Amniotic epithelial cell (primary cell): ENCODE data around the gene CERS4.
A peak's percentile ranks its signal among the peaks of the same experiment; 100 is the strongest.
"Not testable (repeated sequence)": the region's sequence is repeated elsewhere in the genome, so short reads cannot be mapped to it uniquely, and the experiment has no call there.

Source experiments
- DNase-seq: peaks from one replicate; pipeline ENCODE4 v3.0.0-alpha.2; 2010; ENCODE audit warnings: low read depth

The CERS4 gene

DNA sequence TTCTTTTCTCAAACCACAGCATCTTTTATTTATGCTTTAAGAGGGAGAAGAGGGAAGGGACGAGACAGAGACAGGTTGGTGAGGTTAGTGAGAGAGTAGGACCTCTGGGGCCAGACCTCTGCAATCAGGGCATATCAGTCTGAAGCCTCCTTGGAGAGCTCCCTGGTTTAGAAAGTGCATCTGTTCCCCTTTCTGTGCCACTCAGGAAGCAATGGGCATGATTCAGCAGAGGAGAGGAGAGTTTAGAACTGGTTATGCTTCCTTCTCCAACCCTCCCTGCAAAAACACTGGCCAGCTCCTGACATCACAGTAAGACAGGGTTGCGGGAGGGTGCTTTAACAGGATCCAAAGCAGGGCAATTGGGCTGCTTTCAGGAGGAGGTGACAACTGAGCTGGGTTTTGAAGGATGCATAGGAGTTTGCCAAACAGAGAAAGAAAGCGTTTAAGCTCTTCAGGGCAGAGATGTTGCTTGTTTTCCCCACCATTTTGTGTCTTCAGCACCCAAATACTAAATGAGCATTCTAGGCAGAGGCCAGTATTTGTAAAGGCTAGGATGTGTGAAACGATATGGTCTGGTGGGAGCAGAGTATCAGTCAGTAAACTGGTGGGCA is 33.1 kb downstream of the CERS4 start:
- DNase-seq, result no peak

DNA sequence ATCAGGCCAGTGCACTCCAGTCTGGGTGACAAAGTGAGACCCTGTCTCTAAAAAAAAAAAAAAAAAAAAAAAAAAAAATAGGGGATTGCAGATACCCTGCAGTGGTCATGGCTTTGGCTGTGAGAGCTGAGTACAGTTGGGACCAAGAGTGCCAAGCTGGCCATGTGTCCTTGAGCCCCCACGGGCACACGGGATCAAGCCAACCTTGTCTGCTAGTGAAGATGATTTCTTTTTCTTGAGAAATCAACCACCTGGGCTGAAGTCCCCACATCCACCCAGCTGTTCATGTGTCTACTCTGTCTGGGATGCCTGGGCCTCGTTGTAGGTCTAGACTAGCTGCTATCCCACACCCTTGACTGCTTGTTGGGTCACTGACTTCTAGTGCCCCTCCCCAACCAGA is 34.0 kb downstream of the CERS4 start:
- DNase-seq, result no peak

DNA sequence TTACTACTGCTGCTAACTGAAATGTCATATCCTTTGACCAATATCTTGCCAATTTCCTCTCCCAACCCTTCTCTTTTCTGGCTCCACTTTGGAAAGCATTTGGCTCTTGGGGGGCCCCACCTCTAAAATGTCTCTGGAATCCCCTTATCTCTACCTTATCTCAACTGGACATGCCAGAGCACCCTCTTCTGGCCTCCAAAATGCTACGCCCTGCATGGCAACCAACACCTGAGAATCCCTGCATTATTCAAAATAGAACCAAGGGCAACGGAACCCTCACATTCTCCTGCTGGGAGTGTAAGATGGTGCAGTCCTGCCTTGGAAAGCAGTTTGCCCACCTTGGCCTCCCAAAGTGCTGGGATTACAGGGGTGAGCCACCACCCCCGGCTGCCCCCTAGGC is 35.3 kb downstream of the CERS4 start:
- DNase-seq, result no peak

DNA sequence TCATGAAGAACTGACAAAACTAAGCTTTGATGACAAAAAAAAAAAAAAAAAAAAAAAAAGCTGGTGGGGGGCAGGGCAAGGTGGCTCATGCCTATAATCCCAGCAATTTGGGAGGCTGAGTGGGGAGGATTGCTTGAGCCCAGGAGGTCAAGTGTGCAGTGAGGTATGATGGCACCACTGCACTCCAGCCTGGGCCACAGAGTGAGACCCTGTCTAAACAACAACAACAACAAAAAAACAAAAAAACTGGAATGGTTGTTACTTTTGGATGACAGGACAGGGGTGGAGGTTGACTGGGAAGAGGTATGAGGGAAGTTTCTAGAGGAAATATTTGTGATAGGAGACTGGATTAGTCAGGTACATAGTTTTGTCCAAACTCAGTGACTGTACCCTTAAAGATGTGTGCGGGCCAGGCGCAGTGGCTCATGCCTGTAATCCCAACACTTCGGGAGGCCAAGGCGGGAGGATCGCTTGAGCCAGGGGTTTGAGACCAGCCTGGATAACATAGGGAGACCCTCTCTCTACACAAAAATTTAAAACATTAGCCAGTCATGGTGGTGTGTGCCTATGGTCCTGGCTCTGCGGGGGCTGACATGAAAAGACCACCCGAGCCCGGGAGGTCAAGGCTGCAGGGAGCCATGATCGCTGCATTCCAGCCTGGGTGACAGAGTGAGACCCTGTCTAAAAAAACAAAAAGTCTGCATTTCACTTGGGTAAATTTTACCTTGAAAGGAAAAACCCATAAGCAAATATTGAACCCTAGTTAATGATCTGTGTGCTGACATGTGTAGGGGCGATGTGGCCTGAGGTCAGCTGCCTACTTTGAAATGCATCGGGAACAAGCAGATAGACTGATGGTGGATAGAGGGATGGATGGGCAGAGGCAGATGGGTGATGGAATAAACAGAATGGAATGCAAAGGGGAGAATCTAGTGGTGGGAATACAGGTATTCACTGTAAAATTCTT is 37.0 kb downstream of the CERS4 start:
- DNase-seq, result no peak

DNA sequence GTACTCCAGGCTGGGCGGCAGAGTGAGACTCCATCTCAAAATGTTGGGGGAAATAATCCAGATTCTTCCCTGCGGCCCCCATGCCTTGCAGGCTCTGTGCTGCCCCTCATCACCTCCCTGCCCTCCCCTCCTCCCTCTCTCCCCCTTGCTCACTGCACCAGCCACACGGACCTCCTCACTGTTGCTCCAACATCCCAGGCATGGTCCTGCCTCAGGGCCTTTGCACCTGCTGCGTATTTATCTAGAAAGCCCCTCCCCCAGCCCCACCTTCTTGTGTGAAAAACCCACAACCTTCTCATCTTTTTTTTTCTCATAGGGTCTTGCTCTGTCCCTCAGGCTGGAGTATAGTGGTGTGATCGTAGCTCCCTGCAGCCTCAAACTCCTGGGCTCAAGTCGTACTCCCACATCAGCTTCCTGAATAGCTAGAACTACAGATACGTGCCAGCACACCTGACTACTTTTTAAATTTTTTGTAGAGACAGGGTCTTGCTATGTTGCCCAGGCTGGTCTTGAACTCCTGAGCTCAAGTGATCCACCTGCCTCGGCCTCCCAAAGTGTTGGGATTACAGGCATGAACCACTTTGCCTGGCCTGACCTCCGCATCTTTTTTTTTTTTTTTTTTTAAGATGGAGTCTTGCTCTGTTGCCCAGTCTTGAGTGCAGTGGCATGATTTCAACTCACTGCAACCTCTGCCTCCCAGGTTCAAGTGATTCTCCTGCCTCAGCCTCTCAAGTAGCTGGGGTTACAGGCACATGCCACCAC is 38.1 kb downstream of the CERS4 start:
- DNase-seq, result not testable (repeated sequence)

DNA sequence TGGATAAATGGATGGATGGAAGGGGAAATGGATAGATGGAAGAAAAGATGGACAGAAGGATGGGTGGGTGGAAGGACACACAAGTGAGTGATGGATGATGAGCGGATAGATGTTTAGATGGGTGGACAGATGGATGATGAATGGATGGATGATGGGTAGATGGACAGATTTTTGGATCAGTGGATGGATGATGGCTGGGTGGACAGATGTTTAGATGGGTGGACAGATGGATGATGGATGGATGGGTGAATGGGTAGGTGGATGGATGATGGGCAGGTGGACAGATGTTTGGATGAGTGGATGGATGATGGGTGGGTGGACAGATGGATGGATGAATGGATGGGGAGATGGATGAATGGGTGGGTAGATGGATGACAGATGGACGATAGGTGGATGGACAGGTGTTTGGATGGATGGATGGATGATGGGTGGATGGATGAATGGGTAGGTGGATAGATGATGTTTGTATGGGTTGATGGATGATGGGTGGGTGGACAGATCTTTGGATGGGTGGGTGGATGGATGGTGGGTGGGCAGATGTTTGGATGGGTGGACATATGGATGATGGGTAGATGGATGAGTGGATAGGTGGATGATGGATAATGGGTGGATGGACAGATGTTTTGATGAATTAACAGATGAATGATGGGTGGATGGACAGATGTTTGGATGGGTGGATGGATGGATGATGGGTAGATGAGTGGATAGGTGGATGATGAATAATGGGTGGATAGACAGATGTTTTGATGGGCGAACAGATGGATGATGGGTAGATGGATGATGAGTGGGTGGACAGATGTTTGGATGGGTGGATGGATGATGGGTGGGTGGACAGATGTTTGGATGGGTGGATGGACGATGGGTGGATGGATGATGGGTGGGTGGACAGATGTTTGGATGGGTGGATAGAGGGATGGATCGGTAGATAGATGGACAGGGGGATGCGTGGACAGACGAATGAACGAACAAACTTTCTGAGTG is 39.5 kb downstream of the CERS4 start:
- no peak for DNase-seq

DNA sequence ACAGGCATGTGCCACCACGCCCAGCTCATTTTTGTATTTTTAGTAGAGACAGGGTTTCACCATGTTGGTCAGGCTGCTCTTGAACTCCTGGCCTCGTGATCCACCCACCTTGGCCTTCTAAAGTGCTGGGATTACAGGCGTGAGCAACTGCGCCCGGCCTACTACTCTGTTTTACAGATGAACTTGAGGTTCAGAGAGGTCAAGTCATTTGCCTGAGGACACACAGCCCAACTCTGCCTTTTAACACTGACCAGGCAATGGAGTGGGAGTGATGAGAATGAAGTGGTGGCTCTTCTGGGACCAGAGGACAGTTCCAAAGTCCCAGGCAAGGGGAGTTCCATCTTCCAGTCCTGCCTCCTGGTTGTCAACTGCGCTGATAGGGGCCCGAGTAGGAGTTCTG is 41.4 kb downstream of the CERS4 start:
- DNase-seq, result no peak

DNA sequence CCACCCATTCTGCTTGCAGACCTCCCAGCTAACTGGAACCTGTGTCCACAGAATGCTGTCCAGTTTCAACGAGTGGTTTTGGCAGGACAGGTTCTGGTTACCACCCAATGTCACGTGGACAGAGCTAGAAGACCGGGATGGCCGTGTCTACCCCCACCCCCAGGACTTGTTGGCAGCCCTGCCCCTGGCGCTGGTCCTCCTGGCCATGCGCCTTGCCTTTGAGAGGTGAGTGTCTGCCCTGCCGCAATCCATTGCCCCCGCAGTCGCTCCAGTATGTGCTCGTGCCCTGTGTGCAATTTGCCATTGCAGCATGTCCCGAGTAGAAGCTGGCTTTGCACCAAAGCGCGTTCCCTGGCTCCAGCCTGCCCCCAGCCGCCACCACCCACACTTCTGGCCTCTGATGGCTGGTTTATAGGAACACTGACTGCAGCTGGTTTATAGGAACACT is 41.9 kb downstream of the CERS4 start:
- DNase-seq, result no peak

DNA sequence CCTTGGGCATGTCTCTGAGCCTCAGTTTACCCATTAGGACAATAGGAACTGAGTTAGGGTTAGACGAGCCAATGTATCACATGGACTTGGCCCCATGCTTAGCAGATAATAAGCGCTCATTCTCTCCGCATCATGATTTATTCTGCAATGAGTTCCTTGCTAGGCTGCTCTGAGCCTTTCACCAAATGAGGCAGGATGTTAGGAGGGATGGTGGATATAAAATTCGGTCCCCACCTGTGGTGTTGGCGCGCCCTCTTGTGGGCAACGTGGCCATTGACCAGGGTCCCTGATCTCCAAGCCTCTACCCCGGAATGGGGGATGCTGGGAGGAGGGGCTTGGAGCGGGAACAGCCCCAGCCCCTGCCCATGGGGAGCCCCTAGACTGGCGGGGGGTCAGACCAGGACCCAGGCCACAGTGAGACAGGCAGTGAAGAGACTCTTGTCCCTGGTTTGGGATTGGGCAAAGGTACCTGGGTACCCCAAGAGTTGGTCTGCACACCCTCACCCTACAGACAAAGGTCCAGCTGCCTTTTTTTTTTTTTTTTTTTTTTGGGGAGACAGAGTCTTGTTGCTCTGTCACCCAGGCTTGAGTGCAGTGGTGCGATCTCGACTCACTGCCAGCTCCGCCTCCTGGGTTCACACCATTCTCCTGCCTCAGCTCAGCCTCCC is 43.9 kb downstream of the CERS4 start:
- DNase-seq, result peak; percentile 58

DNA sequence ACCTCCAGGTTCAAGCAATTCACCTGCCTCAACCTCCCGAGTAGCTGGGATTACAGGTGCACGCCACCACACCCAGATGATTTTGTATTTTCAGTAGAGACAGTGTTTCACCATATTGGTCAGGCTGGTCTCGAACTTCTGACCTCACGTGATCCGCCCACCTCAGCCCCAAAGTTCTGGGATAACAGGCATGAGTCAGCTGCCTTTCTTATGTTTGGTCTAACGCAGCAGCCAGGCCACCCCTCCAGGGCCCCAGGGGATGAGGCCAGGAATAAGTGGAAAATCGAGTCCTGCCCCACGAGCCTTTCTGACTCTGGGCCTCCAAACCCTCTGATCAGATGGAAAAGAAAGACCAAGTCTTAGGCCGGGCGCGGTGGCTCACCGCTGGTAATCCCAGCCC is 44.5 kb downstream of the CERS4 start:
- DNase-seq, result peak; percentile 15

DNA sequence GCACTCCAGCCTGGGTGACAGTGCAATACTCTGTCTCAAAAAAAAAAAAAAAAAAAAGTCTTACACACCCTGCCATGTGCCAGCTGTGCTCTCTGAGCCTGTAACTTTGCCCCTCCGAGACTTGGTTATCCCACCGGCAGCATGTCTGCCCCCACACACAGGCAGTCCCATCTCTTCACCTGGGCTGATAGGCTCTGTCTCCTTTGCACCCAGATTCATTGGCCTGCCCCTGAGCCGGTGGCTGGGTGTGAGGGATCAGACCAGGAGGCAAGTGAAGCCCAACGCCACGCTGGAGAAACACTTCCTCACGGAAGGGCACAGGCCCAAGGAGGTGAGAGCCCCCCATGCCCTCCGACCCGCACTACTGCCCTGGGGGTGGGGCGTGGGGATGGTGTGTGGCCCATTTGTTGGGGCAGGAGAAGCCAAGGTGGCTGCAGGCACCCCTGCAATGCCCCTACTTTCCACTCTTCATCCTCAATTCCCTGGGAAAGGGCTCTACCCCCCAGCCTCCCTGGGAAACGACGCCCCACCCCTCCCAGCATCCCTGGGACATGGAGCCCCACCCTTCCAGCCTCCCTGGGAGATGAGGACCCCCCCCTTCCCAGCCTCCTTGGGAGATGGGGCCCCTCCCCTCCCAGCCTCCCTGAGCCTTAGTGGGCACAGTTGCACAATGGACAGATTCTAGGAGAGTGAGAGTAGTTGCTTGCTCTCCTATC is 45.3 kb downstream of the CERS4 start:
- DNase-seq, result no peak

DNA sequence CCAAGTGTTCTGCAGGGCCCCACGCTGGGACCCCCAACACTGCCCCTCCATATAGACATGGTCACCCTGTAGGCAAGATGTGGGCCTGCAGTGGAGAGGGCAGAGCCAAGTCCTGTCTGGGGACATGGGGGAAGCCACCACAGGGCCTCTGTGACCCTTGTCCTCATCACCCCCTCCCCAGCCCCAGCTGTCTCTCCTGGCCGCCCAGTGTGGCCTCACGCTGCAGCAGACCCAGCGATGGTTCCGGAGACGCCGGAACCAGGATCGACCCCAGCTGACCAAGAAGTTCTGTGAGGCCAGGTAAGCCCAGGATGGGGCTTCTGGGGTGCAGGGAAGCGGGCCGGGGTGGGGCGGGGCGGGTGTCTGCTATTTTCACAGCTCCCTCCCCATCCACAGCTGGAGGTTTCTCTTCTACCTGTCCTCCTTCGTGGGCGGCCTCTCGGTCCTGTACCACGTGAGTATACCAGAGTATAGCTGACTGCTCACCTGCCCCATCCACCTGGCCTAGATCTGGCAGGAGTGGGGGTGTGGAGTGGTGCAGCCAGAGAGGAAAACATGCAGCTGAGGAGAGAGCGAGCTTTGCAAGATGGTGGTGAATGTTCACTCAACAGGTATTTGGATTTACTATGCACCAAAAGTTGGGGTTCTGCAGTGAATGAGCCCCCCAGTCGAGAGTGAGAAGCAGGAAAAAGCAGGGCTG is 46.4 kb downstream of the CERS4 start:
- DNase-seq, result no peak

DNA sequence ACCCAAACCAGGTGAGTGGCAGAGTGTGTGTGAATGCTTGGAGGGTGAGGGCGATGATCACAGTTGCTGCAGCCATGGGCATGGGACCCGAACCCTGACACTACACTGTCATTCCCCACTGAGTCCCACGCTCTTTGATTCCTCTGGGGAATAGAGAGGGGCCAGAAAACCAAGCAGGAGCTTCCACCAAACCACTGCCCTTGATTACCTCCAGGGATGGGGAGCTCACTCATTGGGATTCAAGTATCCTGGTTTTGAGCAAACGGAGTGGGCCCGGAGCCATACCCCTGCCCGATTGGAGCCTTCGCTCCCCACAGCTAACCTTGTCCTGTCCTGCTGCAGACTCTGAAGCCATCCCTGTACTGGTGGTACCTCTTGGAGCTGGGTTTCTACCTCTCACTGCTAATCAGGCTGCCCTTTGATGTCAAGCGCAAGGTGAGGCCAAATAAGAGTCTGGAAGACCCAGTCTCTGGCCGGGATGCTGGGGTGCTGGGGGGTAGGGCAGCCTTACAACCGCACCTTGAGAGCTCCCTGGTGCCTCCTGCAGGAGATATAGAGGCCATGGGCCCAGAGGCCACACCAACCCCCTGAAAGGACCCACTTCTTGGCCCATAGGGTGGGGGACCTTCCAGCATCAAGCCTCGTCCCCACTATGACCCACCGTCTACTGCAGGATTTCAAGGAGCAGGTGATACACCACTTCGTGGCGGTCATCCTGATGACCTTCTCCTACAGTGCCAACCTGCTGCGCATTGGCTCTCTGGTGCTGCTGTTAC is 47.3 kb downstream of the CERS4 start:
- DNase-seq, result no peak

DNA sequence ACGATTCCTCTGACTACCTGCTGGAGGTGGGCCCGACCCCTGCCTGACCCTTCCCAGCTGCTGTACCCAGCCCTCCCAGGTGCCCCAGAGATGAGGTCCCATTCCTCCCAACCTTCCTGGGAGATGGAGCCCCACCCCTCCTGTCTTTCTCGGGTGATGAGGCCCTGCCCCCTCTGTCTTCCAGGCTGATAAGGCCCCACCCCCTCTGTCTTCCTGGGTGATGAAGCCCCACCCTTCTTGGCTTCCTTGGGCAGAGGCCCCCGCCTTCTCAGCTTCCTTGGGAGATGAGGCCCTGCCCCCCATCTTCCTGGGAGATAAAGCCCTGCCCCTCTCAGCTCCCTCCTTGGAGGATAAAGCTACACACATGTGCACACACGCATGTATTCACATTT is 47.9 kb downstream of the CERS4 start:
- peak; percentile 43 for DNase-seq

DNA sequence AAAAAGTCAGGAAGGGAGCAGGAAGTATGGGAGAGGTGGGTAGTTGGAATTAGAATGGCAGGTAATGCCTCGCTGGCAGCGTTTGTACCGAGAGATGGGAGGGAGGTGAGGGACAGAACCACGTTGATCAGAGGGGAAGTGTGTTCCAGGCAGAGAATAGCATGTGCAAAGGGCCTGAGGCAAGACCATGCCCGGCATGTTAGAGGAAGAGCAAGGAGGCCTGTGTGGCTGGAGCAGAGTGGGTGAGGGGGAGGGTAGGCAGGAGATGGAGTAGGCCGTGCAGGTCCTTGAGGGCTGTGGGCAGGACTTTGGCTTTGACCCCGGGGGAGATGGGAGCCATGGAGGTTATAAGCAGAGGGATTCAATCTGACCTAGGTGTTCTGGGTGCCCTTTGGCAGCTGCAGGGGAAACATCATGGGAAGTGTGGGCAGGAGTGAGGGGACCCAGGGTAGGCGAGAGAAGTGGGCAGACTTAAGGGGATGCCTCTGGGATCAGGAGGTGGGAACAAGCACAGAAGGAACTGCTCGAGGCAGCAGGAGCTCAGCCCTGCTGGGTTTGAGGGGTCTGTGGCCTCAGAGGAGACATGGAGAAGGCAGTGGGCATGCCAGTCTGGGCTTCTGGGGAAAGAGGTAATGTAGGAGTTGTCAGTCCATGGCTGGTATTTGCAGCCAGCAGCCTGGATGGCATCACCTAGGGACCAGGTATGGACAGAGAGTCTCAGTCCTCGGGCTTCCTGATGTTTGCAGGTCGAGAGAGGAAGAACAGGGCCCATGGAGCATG is 50.2 kb downstream of the CERS4 start:
- DNase-seq, result no peak

DNA sequence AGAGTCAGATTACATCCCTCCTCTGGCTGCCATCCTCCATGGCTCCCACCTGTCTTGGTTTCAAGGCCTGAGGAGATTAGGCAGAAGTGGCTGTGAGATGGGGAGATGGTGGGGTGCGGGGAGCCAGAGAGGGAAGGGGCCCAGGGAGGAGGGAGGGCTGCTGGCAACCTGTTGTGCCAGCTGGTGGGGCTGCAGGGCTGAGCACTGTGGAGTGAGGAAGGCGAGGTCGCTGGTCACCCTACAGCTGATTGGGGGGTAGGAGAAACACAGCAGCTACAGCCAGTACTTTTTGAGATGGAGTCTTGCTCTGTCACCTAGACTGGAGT is 50.7 kb downstream of the CERS4 start:
- no peak for DNase-seq

DNA sequence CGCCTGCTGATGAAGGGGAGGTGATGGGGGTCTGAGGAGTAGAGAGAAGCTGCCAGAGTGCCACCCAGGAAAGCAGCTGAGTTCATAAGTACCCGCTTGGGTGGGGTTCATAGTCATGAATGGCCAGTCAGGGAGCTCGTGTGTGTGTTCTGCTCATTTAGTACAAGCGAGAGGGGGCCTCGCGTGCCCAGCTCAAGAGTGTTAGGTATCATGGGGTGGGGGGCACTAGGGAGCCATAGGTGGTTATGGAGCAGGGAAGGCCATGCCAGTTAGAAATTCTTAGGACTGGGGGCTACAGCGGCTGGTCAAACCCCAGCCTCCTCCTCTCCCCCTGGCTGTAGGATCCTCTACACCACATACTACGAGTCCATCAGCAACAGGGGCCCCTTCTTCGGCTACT is 52.2 kb downstream of the CERS4 start:
- no peak for DNase-seq

DNA sequence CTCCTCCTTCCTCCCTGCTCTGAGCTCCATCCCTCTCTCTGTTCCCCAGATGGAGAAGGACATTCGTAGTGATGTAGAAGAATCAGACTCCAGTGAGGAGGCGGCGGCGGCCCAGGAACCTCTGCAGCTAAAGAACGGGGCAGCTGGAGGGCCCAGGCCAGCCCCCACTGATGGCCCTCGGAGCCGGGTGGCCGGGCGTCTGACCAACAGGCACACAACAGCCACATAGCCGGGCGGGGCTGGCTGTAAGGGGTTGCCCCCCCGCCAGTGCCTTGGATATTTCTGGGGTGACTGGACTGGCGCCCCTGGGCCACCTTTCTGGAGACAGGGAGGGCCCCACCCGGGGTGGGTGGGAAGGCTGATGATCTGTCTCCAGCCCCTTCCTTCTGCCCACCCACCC is 52.7 kb downstream of the CERS4 start:
- no peak for DNase-seq
